CD14-positive monocyte (primary cell): ENCODE data around the gene PANK1. TPM values are rescaled to one million over a fixed set of nuclear protein-coding genes. Genes with fewer than 3 reads are reported as not detected.

Experiments used
- DNase-seq, 3 donors: peaks; one replicate each; pipeline ENCODE4 v3.0.0-alpha.2; 2011 to 2022
- H2AFZ ChIP-seq: 2 replicates; pipeline ENCODE4 v1.6.0; 2012; ENCODE audit warnings: mild to moderate bottlenecking, low read depth, low read length, inconsistent platforms; ENCODE audit not compliant: insufficient read depth, poor library complexity, severe bottlenecking
- H3K27ac ChIP-seq, 2 donors: 1 replicate in 1 of 2; 2 replicates in 1 of 2; pipeline ENCODE4 v1.5.1; 2012 to 2013; ENCODE audit warnings: low read length in 2 of 2, control low read depth in 1 of 2, inconsistent platforms in 1 of 2, low read depth in 1 of 2, mild to moderate bottlenecking in 1 of 2
- H3K27me3 ChIP-seq, 2 donors: one replicate each; pipeline versions ENCODE4 v1.6.0 to v1.6.1; 2011 to 2013; ENCODE audit warnings: low read length in 2 of 2; ENCODE audit not compliant: control insufficient read depth in 2 of 2, insufficient read depth in 2 of 2
- H3K36me3 ChIP-seq, 2 donors: replicated peaks in 1 of 2; 1 replicate in 1 of 2; 2 replicates in 1 of 2; pipeline versions ENCODE4 v1.5.1 to v1.6.1; 2012 to 2013; ENCODE audit warnings: low read length in 2 of 2, control low read depth in 1 of 2, inconsistent platforms in 1 of 2, mild to moderate bottlenecking in 1 of 2; ENCODE audit not compliant: insufficient read depth in 2 of 2, control insufficient read depth in 1 of 2
- H3K4me1 ChIP-seq, 2 donors: 1 replicate in 1 of 2; 2 replicates in 1 of 2; pipeline versions ENCODE4 v1.5.1 to v1.6.1; 2012 to 2013; ENCODE audit warnings: low read length in 2 of 2, control low read depth in 1 of 2, inconsistent platforms in 1 of 2, mild to moderate bottlenecking in 1 of 2, moderate library complexity in 1 of 2; ENCODE audit not compliant: insufficient read depth in 2 of 2, control insufficient read depth in 1 of 2
- H3K4me2 ChIP-seq: replicated peaks from 2 replicates; pipeline ENCODE3; 2012; ENCODE audit warnings: low read length, moderate library complexity, mild to moderate bottlenecking; ENCODE audit not compliant: poor library complexity, severe bottlenecking; ENCODE audit errors: extremely low read depth
- H3K4me3 ChIP-seq, 3 experiments: fragments of 200-600 bp in 1 of 3; sonication (generic) in 1 of 3; replicated peaks in 1 of 3; 1 replicate in 2 of 3; 2 replicates in 1 of 3; pipeline ENCODE4 v1.5.1; 2011 to 2013; ENCODE audit warnings: low read length in 3 of 3, mild to moderate bottlenecking in 3 of 3, control low read depth in 2 of 3, low read depth in 2 of 3, inconsistent platforms in 1 of 3, moderate library complexity in 1 of 3
- H3K79me2 ChIP-seq: 2 replicates; pipeline ENCODE4 v1.6.0; 2012; ENCODE audit warnings: mild to moderate bottlenecking, control low read depth, inconsistent platforms, low read length, moderate library complexity; ENCODE audit not compliant: insufficient read depth
- H3K9ac ChIP-seq: 2 replicates; pipeline ENCODE4 v1.6.0; 2017; ENCODE audit warnings: low read length, mild to moderate bottlenecking; ENCODE audit not compliant: insufficient read depth, poor library complexity, severe bottlenecking
- H3K9me3 ChIP-seq, 2 donors: replicated peaks in 1 of 2; 1 replicate in 1 of 2; 2 replicates in 1 of 2; pipeline versions ENCODE4 v1.5.1 to v1.6.1; 2012 to 2013; ENCODE audit warnings: low read length in 2 of 2, control low read depth in 1 of 2; ENCODE audit not compliant: control insufficient read depth in 1 of 2, insufficient read depth in 1 of 2
- H4K20me1 ChIP-seq: 2 replicates; pipeline ENCODE4 v1.6.0; 2012; ENCODE audit warnings: mild to moderate bottlenecking, low read length, control low read depth, moderate library complexity; ENCODE audit not compliant: insufficient read depth
- H3K27ac Mint-ChIP-seq, 7 donors: one replicate each; pipeline ENCODE4 v1.8.0; 2020; ENCODE audit warnings: mild to moderate bottlenecking in 7 of 7, mixed read lengths in 7 of 7, moderate library complexity in 6 of 7, inconsistent platforms in 2 of 7
- H3K27me3 Mint-ChIP-seq, 3 donors: one replicate each; pipeline ENCODE4 v1.8.0; 2021 to 2022; ENCODE audit warnings: low read depth in 3 of 3, mild to moderate bottlenecking in 3 of 3, mixed read lengths in 3 of 3, moderate library complexity in 3 of 3, inconsistent platforms in 1 of 3
- H3K36me3 Mint-ChIP-seq, 2 donors: one replicate each; pipeline ENCODE4 v1.8.0; 2020; ENCODE audit warnings: mixed read lengths in 2 of 2, inconsistent platforms in 1 of 2, mild to moderate bottlenecking in 1 of 2
- H3K4me1 Mint-ChIP-seq: one replicate; pipeline ENCODE4 v1.8.0; 2020; ENCODE audit warnings: mild to moderate bottlenecking, mixed read lengths
- H3K4me3 Mint-ChIP-seq, 2 donors: one replicate each; pipeline ENCODE4 v1.8.0; 2020; ENCODE audit warnings: mild to moderate bottlenecking in 2 of 2, mixed read lengths in 2 of 2, moderate library complexity in 1 of 2
- H3K9me3 Mint-ChIP-seq, 7 donors: one replicate each; pipeline ENCODE4 v1.8.0; 2020 to 2022; ENCODE audit warnings: mixed read lengths in 7 of 7, mild to moderate bottlenecking in 6 of 7, moderate library complexity in 6 of 7, inconsistent platforms in 2 of 7
- WGBS: methylation state at CpG from one replicate; pipeline ENCODE4 v1.1.5; 2013; ENCODE audit warnings: missing lambda C conversion rate; ENCODE audit not compliant: insufficient coverage; 5-methylcytosine and 5-hydroxymethylcytosine counted together
- intact Hi-C, 2 donors: fragments of 100-400 bp; cut with micrococcal nuclease; formaldehyde crosslinking; loops; one replicate each; pipeline versions ENCODE4 v1.15.0 to v1.15.1; 2023
- polyA plus RNA-seq, 3 donors: library from polyadenylated mRNA; depleted of rRNA in 1 of 3; unstranded in 2 of 3; stranded (reverse) in 1 of 3; fragments of 300-500 nt in 2 of 3; fragments of >200 nt in 1 of 3; fragmentation: Illumina TruSeq in 2 of 3; gene quantifications; 1 replicate in 2 of 3; 2 replicates in 1 of 3; pipeline ENCODE4 v1.2.3, GENCODE V29; 2012 to 2021
- small RNA-seq: library from RNA; depleted of rRNA; stranded (forward); fragments of <200 nt; gene quantifications from one replicate; pipeline ENCODE3, GENCODE V24; 2012; ENCODE audit warnings: low read depth; ENCODE audit not compliant: insufficient read length
- TF ChIP-seq, protein P1 (sequence below): fragments of 200-600 bp; IDR thresholded peaks from one replicate; pipeline ENCODE4 v1.8.0; 2022; ENCODE audit warnings: antibody characterized with exemption, mild to moderate bottlenecking

PANK1 gene
- polyA plus RNA-seq, 3 donors, result 0.31 to 0.67 (median 0.61) TPM

DNA sequence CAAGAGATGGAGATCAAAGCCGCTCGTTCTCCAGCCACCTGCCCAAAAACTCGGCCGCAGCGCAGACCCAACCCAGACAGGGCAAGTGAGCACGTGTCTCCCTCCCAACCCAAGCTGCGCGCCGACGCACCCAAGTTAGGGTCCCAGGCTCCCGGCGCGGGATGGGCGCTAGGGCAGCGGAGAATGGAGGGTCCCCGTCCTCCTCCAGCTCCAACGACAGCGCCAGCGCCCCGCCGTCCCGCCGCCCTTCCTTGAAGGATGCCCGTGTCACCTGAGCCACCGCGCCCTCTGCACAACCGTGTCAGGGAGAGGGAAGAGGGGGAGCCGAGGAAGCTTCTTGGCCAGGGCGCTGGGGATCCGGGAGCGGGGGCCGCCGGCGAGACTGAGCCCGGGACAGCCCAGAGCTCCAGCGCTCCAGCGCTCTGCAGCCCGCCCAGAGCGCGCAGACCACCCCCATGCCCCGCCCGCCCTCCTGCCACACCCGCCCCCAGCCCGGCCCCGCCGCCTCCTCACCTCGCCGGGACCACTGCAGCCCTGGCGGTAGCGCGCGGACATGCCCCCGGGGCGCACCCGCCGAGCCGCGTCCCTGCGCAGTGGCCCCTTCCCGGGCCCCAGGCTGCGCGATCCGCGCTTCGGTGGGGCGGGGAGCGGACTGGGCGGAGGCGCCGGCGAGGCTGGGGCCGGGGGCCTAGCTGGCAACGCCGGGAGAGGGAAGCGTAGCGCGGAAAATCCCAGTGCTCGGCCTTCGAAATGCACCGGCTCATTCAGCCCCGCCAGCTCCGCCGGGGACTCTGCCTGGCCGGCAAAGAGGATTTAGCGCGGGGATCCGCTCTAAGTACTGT, 109.7 kb downstream of the PANK1 start, which contains the start of gene SLC16A12:
Gene SLC16A12, minus strand, starts transcription at position 424 of the 842 bp plus-strand sequence. CDS start 73,016 bp downstream, outside the sequence.
- Mint-ChIP-seq H3K4me3 (peak within 1 kb of the TSS in 1 of 2 donors; percentile 86), H3K27ac (no peak within 1 kb of the TSS), H3K4me1 (peaks cover 2% of the 10 kb centered on the region), H3K9me3 (peaks cover 0 to 12% (median 9%) of the 10 kb centered on the region in 7 donors), H3K36me3 (peaks cover 0 to 2% of the 10 kb centered on the region in 2 donors), H3K27me3 (peaks cover 69 to 80% (median 71%) of the 10 kb centered on the region in 3 donors)
- DNase-seq, result no peak
- no peak within 1 kb of the TSS for H3K4me2 ChIP-seq
- no peaks in the 10 kb centered on the region for H4K20me1 ChIP-seq
- peaks cover 64 to 80% of the 10 kb centered on the region in 2 donors for H3K27me3 ChIP-seq
- no peaks in the 10 kb centered on the region for H3K9me3 ChIP-seq
- no peak within 1 kb of the TSS for H3K4me3 ChIP-seq
- H3K36me3 ChIP-seq, result no peaks in the 10 kb centered on the region
- TF ChIP-seq, protein P1, sequence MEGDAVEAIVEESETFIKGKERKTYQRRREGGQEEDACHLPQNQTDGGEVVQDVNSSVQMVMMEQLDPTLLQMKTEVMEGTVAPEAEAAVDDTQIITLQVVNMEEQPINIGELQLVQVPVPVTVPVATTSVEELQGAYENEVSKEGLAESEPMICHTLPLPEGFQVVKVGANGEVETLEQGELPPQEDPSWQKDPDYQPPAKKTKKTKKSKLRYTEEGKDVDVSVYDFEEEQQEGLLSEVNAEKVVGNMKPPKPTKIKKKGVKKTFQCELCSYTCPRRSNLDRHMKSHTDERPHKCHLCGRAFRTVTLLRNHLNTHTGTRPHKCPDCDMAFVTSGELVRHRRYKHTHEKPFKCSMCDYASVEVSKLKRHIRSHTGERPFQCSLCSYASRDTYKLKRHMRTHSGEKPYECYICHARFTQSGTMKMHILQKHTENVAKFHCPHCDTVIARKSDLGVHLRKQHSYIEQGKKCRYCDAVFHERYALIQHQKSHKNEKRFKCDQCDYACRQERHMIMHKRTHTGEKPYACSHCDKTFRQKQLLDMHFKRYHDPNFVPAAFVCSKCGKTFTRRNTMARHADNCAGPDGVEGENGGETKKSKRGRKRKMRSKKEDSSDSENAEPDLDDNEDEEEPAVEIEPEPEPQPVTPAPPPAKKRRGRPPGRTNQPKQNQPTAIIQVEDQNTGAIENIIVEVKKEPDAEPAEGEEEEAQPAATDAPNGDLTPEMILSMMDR, result no peak
- H2AFZ ChIP-seq, result no peak within 1 kb of the TSS
- under 1% methylated on average over 69 of the region's 87 CpGs for WGBS
- H3K79me2 ChIP-seq, result no peaks in the 10 kb centered on the region
- H3K27ac ChIP-seq, result no peak within 1 kb of the TSS
- H3K4me1 ChIP-seq, result no peaks in the 10 kb centered on the region
- H3K9ac ChIP-seq, result no peak within 1 kb of the TSS
- intact Hi-C loops, result no loop called here

DNA sequence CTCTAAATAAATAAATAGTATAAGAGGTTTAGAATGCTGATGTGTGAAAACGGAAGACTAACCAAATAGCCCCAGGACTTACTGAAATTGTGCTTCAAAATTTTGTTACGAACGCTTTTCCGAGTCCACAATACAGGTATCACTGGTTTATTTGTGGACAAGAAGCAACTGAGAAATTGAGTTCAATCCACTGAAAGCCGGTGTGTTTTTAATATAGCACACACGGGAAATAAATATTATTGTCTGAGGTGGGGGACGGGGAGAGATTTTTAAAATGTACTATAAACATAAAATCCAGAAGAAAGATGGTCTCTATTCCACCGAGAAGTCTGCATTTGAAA, 110.2 kb downstream of the PANK1 start:
- Mint-ChIP-seq H3K4me1 (peaks cover 2% of the 10 kb centered on the region), H3K4me3 (peak overlapping the region in 1 of 2 donors; percentile 86), H3K27ac (no peak overlapping the region), H3K36me3 (peaks cover 0 to 2% of the 10 kb centered on the region in 2 donors), H3K9me3 (peaks cover 0 to 12% (median 9%) of the 10 kb centered on the region in 7 donors), H3K27me3 (peaks cover 69 to 76% (median 71%) of the 10 kb centered on the region in 3 donors)
- TF ChIP-seq, protein P1, result no peak
- Histone ChIP-seq H3K36me3 (no peaks in the 10 kb centered on the region), H4K20me1 (no peaks in the 10 kb centered on the region), H3K27me3 (peaks cover 64 to 80% of the 10 kb centered on the region in 2 donors), H3K4me2 (no peak overlapping the region), H3K27ac (no peak overlapping the region), H3K9ac (no peak overlapping the region), H3K79me2 (no peaks in the 10 kb centered on the region), H3K4me3 (no peak overlapping the region), H3K9me3 (no peaks in the 10 kb centered on the region), H3K4me1 (no peaks in the 10 kb centered on the region), H2AFZ (no peak overlapping the region)
- intact Hi-C loops, result no loop called here
- 25% methylated on average over 4 of the region's 8 CpGs for WGBS
- no peak for DNase-seq

Small RNAs within 50 kb of the gene (small RNA-seq; reads per million reads assigned to genes)
- 90.0 reads per million, percentile 96 among the genes with 10 or more reads in this experiment for gene MIR107

Other genes with a start within 250 kb of the PANK1 start
- 1 to 10 TPM; 2.4 to 8.0 (median 5.8) TPM for gene IFIT5, start 230.7 kb downstream of the PANK1 start, polyA plus RNA-seq
- gene SLC16A12, start 109.6 kb downstream of the PANK1 start, polyA plus RNA-seq, result under 1 TPM in 1 of 3 donors, not detected in 2; 0.04 TPM
- 1 to 10 TPM in 2 of 3 donors, under 1 TPM in 1; 0.44 to 3.9 (median 1.5) TPM for gene KIF20B, start 56.3 kb upstream of the PANK1 start, polyA plus RNA-seq